Endothelial cell of umbilical vein (primary cell): ENCODE measurements around the gene EML4. TPM values are rescaled to one million over a fixed set of nuclear protein-coding genes. Genes with fewer than 3 reads are reported as not detected.

Source experiments
- BruUV-seq: library from RNA; stranded (reverse); fragments of 400-500 nt; replicated peaks from 2 replicates; lab custom pipeline; 2021; lab: Mats Ljungman, UMichigan
- CTCF ChIA-PET: fragments of 300-600, 350-600 bp; sonication (Branson Sonifier 250); formaldehyde crosslinking; loops from one replicate; lab custom pipeline; 2021; ENCODE audit warnings: antibody characterized with exemption, inconsistent platforms; lab: Charles Lee
- POLR2A ChIA-PET: fragments of 300-600, 350-600 bp; sonication (Branson Sonifier 250); formaldehyde crosslinking; loops from one replicate; lab custom pipeline; 2021; ENCODE audit warnings: antibody characterized with exemption, inconsistent platforms; lab: Charles Lee
- DNase-seq: peaks from one replicate; pipeline ENCODE4 v3.0.0-alpha.2; 2011; ENCODE audit warnings: low read depth, low spot score
- FAIRE-seq: peaks from 2 replicates; lab custom pipeline; 2011; peaks lifted over from hg19 to GRCh38; lab: Jason Lieb, UNC
- H2AFZ ChIP-seq: 2 replicates; pipeline ENCODE4 v1.6.0; 2012; ENCODE audit warnings: low read depth, low read length, control low read depth, inconsistent platforms
- H3K27ac ChIP-seq: 2 replicates; pipeline ENCODE4 v1.5.1; 2011; ENCODE audit warnings: low read depth, mild to moderate bottlenecking, control low read depth, low read length, moderate library complexity; ENCODE audit not compliant: insufficient read depth
- H3K27me3 ChIP-seq, 2 experiments: 2 replicates each; pipeline versions ENCODE4 v1.6.0 to v1.6.1; 2011; ENCODE audit warnings: low read length in 2 of 2, mixed read lengths in 1 of 2; ENCODE audit not compliant: control insufficient read depth in 2 of 2, insufficient read depth in 2 of 2
- H3K36me3 ChIP-seq, 2 experiments: 2 replicates in 1 of 2; 3 replicates in 1 of 2; pipeline ENCODE4 v1.5.1; 2011; ENCODE audit warnings: low read length in 2 of 2, mild to moderate bottlenecking in 1 of 2, moderate library complexity in 1 of 2; ENCODE audit not compliant: control insufficient read depth in 2 of 2, insufficient read depth in 2 of 2; ENCODE audit errors: extremely low read depth in 1 of 2
- H3K4me1 ChIP-seq: 3 replicates; pipeline ENCODE4 v1.5.1; 2011; ENCODE audit warnings: mild to moderate bottlenecking, low read length; ENCODE audit not compliant: control insufficient read depth, insufficient read depth; ENCODE audit errors: extremely low read depth
- H3K4me2 ChIP-seq: 2 replicates; pipeline ENCODE4 v1.6.1; 2011; ENCODE audit warnings: low read length, control low read depth, mixed read lengths; ENCODE audit not compliant: insufficient read depth
- H3K4me3 ChIP-seq, 3 experiments: fragments of 200-600 bp in 1 of 3; sonication (generic), shearing (Covaris generic) in 1 of 3; replicated peaks in 1 of 3; 2 replicates each; pipeline ENCODE4 v1.5.1; 2011 to 2016; ENCODE audit warnings: control low read depth in 3 of 3, low read length in 3 of 3, mild to moderate bottlenecking in 2 of 3, inconsistent platforms in 1 of 3, low read depth in 1 of 3, moderate library complexity in 1 of 3; ENCODE audit not compliant: insufficient read depth in 1 of 3
- H3K79me2 ChIP-seq: 2 replicates; pipeline ENCODE4 v1.6.0; 2012; ENCODE audit warnings: low read length, inconsistent platforms; ENCODE audit not compliant: control insufficient read depth, insufficient read depth
- H3K9ac ChIP-seq: replicated peaks from 2 replicates; pipeline ENCODE3; 2011; ENCODE audit warnings: low read length, control low read depth; ENCODE audit not compliant: insufficient read depth; ENCODE audit errors: extremely low read depth
- H3K9me1 ChIP-seq: replicated peaks from 3 replicates; pipeline ENCODE4 v1.6.0; 2011; ENCODE audit warnings: mild to moderate bottlenecking, low read length; ENCODE audit not compliant: control insufficient read depth, insufficient read depth; ENCODE audit errors: extremely low read depth
- H3K9me3 ChIP-seq: replicated peaks from 2 replicates; pipeline ENCODE4 v1.5.1; 2012; ENCODE audit warnings: low read length, inconsistent platforms; ENCODE audit not compliant: control insufficient read depth, insufficient read depth
- H4K20me1 ChIP-seq: replicated peaks from 2 replicates; pipeline ENCODE3; 2011; ENCODE audit warnings: mild to moderate bottlenecking, low read length; ENCODE audit not compliant: control insufficient read depth, insufficient read depth; ENCODE audit errors: extremely low read depth
- CTCF ChIP-seq, 2 donors: IDR thresholded peaks; 1 replicate in 1 of 2; 2 replicates in 1 of 2; pipeline ENCODE4 v1.5.1; 2011; ENCODE audit warnings: low read length in 2 of 2, mild to moderate bottlenecking in 2 of 2, moderate library complexity in 2 of 2, control low read depth in 1 of 2, inconsistent platforms in 1 of 2, low read depth in 1 of 2; ENCODE audit not compliant: insufficient read depth in 1 of 2; ENCODE audit errors: extremely low read depth in 1 of 2
- EZH2 ChIP-seq: IDR thresholded peaks from 2 replicates; pipeline ENCODE4 v1.6.1; 2012; ENCODE audit warnings: borderline replicate concordance, low read depth, mild to moderate bottlenecking, moderate library complexity, low read length, inconsistent platforms; ENCODE audit not compliant: severe bottlenecking
- FOS ChIP-seq: IDR thresholded peaks from 2 replicates; pipeline ENCODE4 v1.6.1; 2011; ENCODE audit warnings: mild to moderate bottlenecking, low read length, moderate library complexity, borderline replicate concordance; ENCODE audit not compliant: insufficient read depth
- GATA2 ChIP-seq: IDR thresholded peaks from 2 replicates; pipeline ENCODE4 v1.7.0; 2011; ENCODE audit warnings: low read depth, mild to moderate bottlenecking, moderate library complexity, mixed read lengths, low read length; ENCODE audit not compliant: insufficient read length, insufficient read depth
- JUN ChIP-seq: IDR thresholded peaks from 2 replicates; pipeline ENCODE4 v1.6.1; 2011; ENCODE audit warnings: borderline replicate concordance, low read depth; ENCODE audit not compliant: insufficient read length, insufficient read depth
- MAX ChIP-seq: IDR thresholded peaks from 2 replicates; pipeline ENCODE4 v1.6.1; 2011; ENCODE audit not compliant: insufficient read depth, insufficient read length
- MYC ChIP-seq: IDR thresholded peaks from one replicate; pipeline ENCODE4 v1.6.1; 2011; ENCODE audit warnings: mild to moderate bottlenecking, low read depth, low read length
- POLR2A ChIP-seq: IDR thresholded peaks from 2 replicates; pipeline ENCODE4 v1.6.1; 2012; ENCODE audit warnings: low read depth, mild to moderate bottlenecking, control low read depth, low read length
- POLR2AphosphoS5 ChIP-seq: IDR thresholded peaks from 2 replicates; pipeline ENCODE4 v1.6.1; 2012; ENCODE audit warnings: low read depth, mild to moderate bottlenecking, control low read depth, low read length, moderate library complexity; ENCODE audit not compliant: insufficient read depth
- dilution Hi-C: fragments of 300-500 bp; cut with MboI; formaldehyde crosslinking; loops from one replicate; pipeline ENCODE4 v1.15.0; 2019; ENCODE audit warnings: low sequenced_read_pairs; ENCODE audit not compliant: extremely low pct_ligation_motif_present
- intact Hi-C: fragments of 100-400 bp; cut with micrococcal nuclease; formaldehyde crosslinking; loops from one replicate; pipeline ENCODE4 v1.10.0; 2022
- polyA plus RNA-seq, 4 experiments: library from polyadenylated mRNA; depleted of rRNA in 3 of 4; stranded (reverse) in 3 of 4; unstranded in 1 of 4; fragments of >200 nt; gene quantifications; 2 replicates each; pipeline versions ENCODE4 v1.2.1 to v1.2.3, GENCODE V29; 2011 to 2012; ENCODE audit warnings: missing spikeins in 1 of 4
- total RNA-seq: library from RNA; stranded (reverse); gene quantifications from 2 replicates; pipeline ENCODE4 v1.2.3, GENCODE V29; 2021

The EML4 gene
- total and polyA plus RNA-seq, 2 donors (not counting 3 experiments of a cell fraction or from before 2014, with no cell fraction given), result 13.3 to 32.0 TPM

- H4K20me1 ChIP-seq, result no peaks in the 10 kb centered on the region
- no peak for TF ChIP-seq MAX
- no peak for TF ChIP-seq JUN
- TF ChIP-seq MYC, result no peak
- no peak for TF ChIP-seq POLR2A
- no peak for TF ChIP-seq EZH2
- TF ChIP-seq CTCF (IDR thresholded peaks at IDR 0.05; ENCODE audit: extremely low read depth in 1 of 2, insufficient read depth in 1 of 2, low read depth in 1 of 2, low read length in 2 of 2), result no peak
- no peak for TF ChIP-seq FOS
- no peak for TF ChIP-seq POLR2AphosphoS5
- no peak for TF ChIP-seq GATA2
- H2AFZ ChIP-seq, result no peak overlapping the region
- no peaks in the 10 kb centered on the region for H3K4me1 ChIP-seq
- no peaks in the 10 kb centered on the region for H3K9me1 ChIP-seq
- CTCF ChIA-PET, result no interaction called here
- H3K4me3 ChIP-seq, result no peak overlapping the region
- H3K79me2 ChIP-seq, result peaks cover 7% of the 10 kb centered on the region
- FAIRE-seq (no peak), DNase-seq (no peak)
- no peaks in the 10 kb centered on the region for H3K9me3 ChIP-seq
- H3K27me3 ChIP-seq, result no peaks in the 10 kb centered on the region
- H3K9ac ChIP-seq, result no peak overlapping the region
- intact Hi-C loops, result no loop called here
- BruUV-seq, result no TSS peak
- POLR2A ChIA-PET, result interaction anchor here (0.6 kb wide), 1 partner anchor 11 kb away, joined by 3 read pairs; no protein-coding TSS in a partner anchor
- dilution Hi-C loops, result no loop called here
- H3K4me2 ChIP-seq, result no peak overlapping the region
- no peaks in the 10 kb centered on the region for H3K36me3 ChIP-seq
- H3K27ac ChIP-seq, result no peak overlapping the region
These were observed 18.7 kb downstream of the EML4 start for GRCh38 chr2:42187886-42188285.
